Endothelial cell of umbilical vein (primary cell): ENCODE results near the gene ST6GALNAC3. TPM values are rescaled to one million over a fixed set of nuclear protein-coding genes. Genes with fewer than 3 reads are reported as not detected.

Experiments used
- BruUV-seq: library from RNA; stranded (reverse); fragments of 400-500 nt; replicated peaks from 2 replicates; lab custom pipeline; 2021; lab: Mats Ljungman, UMichigan
- CTCF ChIA-PET: fragments of 300-600, 350-600 bp; sonication (Branson Sonifier 250); formaldehyde crosslinking; loops from one replicate; lab custom pipeline; 2021; ENCODE audit warnings: antibody characterized with exemption, inconsistent platforms; lab: Charles Lee
- POLR2A ChIA-PET: fragments of 300-600, 350-600 bp; sonication (Branson Sonifier 250); formaldehyde crosslinking; loops from one replicate; lab custom pipeline; 2021; ENCODE audit warnings: antibody characterized with exemption, inconsistent platforms; lab: Charles Lee
- DNase-seq: peaks from one replicate; pipeline ENCODE4 v3.0.0-alpha.2; 2011; ENCODE audit warnings: low read depth, low spot score
- FAIRE-seq: peaks from 2 replicates; lab custom pipeline; 2011; peaks lifted over from hg19 to GRCh38; lab: Jason Lieb, UNC
- H2AFZ ChIP-seq: 2 replicates; pipeline ENCODE4 v1.6.0; 2012; ENCODE audit warnings: low read depth, low read length, control low read depth, inconsistent platforms
- H3K27ac ChIP-seq: 2 replicates; pipeline ENCODE4 v1.5.1; 2011; ENCODE audit warnings: low read depth, mild to moderate bottlenecking, control low read depth, low read length, moderate library complexity; ENCODE audit not compliant: insufficient read depth
- H3K27me3 ChIP-seq, 2 experiments: 2 replicates each; pipeline versions ENCODE4 v1.6.0 to v1.6.1; 2011; ENCODE audit warnings: low read length in 2 of 2, mixed read lengths in 1 of 2; ENCODE audit not compliant: control insufficient read depth in 2 of 2, insufficient read depth in 2 of 2
- H3K36me3 ChIP-seq, 2 experiments: 2 replicates in 1 of 2; 3 replicates in 1 of 2; pipeline ENCODE4 v1.5.1; 2011; ENCODE audit warnings: low read length in 2 of 2, mild to moderate bottlenecking in 1 of 2, moderate library complexity in 1 of 2; ENCODE audit not compliant: control insufficient read depth in 2 of 2, insufficient read depth in 2 of 2; ENCODE audit errors: extremely low read depth in 1 of 2
- H3K4me1 ChIP-seq: 3 replicates; pipeline ENCODE4 v1.5.1; 2011; ENCODE audit warnings: mild to moderate bottlenecking, low read length; ENCODE audit not compliant: control insufficient read depth, insufficient read depth; ENCODE audit errors: extremely low read depth
- H3K4me2 ChIP-seq: 2 replicates; pipeline ENCODE4 v1.6.1; 2011; ENCODE audit warnings: low read length, control low read depth, mixed read lengths; ENCODE audit not compliant: insufficient read depth
- H3K4me3 ChIP-seq, 3 experiments: fragments of 200-600 bp in 1 of 3; sonication (generic), shearing (Covaris generic) in 1 of 3; replicated peaks in 1 of 3; 2 replicates each; pipeline ENCODE4 v1.5.1; 2011 to 2016; ENCODE audit warnings: control low read depth in 3 of 3, low read length in 3 of 3, mild to moderate bottlenecking in 2 of 3, inconsistent platforms in 1 of 3, low read depth in 1 of 3, moderate library complexity in 1 of 3; ENCODE audit not compliant: insufficient read depth in 1 of 3
- H3K79me2 ChIP-seq: 2 replicates; pipeline ENCODE4 v1.6.0; 2012; ENCODE audit warnings: low read length, inconsistent platforms; ENCODE audit not compliant: control insufficient read depth, insufficient read depth
- H3K9ac ChIP-seq: replicated peaks from 2 replicates; pipeline ENCODE3; 2011; ENCODE audit warnings: low read length, control low read depth; ENCODE audit not compliant: insufficient read depth; ENCODE audit errors: extremely low read depth
- H3K9me1 ChIP-seq: replicated peaks from 3 replicates; pipeline ENCODE4 v1.6.0; 2011; ENCODE audit warnings: mild to moderate bottlenecking, low read length; ENCODE audit not compliant: control insufficient read depth, insufficient read depth; ENCODE audit errors: extremely low read depth
- H3K9me3 ChIP-seq: replicated peaks from 2 replicates; pipeline ENCODE4 v1.5.1; 2012; ENCODE audit warnings: low read length, inconsistent platforms; ENCODE audit not compliant: control insufficient read depth, insufficient read depth
- H4K20me1 ChIP-seq: replicated peaks from 2 replicates; pipeline ENCODE3; 2011; ENCODE audit warnings: mild to moderate bottlenecking, low read length; ENCODE audit not compliant: control insufficient read depth, insufficient read depth; ENCODE audit errors: extremely low read depth
- CTCF ChIP-seq, 2 donors: IDR thresholded peaks; 1 replicate in 1 of 2; 2 replicates in 1 of 2; pipeline ENCODE4 v1.5.1; 2011; ENCODE audit warnings: low read length in 2 of 2, mild to moderate bottlenecking in 2 of 2, moderate library complexity in 2 of 2, control low read depth in 1 of 2, inconsistent platforms in 1 of 2, low read depth in 1 of 2; ENCODE audit not compliant: insufficient read depth in 1 of 2; ENCODE audit errors: extremely low read depth in 1 of 2
- EZH2 ChIP-seq: IDR thresholded peaks from 2 replicates; pipeline ENCODE4 v1.6.1; 2012; ENCODE audit warnings: borderline replicate concordance, low read depth, mild to moderate bottlenecking, moderate library complexity, low read length, inconsistent platforms; ENCODE audit not compliant: severe bottlenecking
- FOS ChIP-seq: IDR thresholded peaks from 2 replicates; pipeline ENCODE4 v1.6.1; 2011; ENCODE audit warnings: mild to moderate bottlenecking, low read length, moderate library complexity, borderline replicate concordance; ENCODE audit not compliant: insufficient read depth
- GATA2 ChIP-seq: IDR thresholded peaks from 2 replicates; pipeline ENCODE4 v1.7.0; 2011; ENCODE audit warnings: low read depth, mild to moderate bottlenecking, moderate library complexity, mixed read lengths, low read length; ENCODE audit not compliant: insufficient read length, insufficient read depth
- JUN ChIP-seq: IDR thresholded peaks from 2 replicates; pipeline ENCODE4 v1.6.1; 2011; ENCODE audit warnings: borderline replicate concordance, low read depth; ENCODE audit not compliant: insufficient read length, insufficient read depth
- MAX ChIP-seq: IDR thresholded peaks from 2 replicates; pipeline ENCODE4 v1.6.1; 2011; ENCODE audit not compliant: insufficient read depth, insufficient read length
- MYC ChIP-seq: IDR thresholded peaks from one replicate; pipeline ENCODE4 v1.6.1; 2011; ENCODE audit warnings: mild to moderate bottlenecking, low read depth, low read length
- POLR2A ChIP-seq: IDR thresholded peaks from 2 replicates; pipeline ENCODE4 v1.6.1; 2012; ENCODE audit warnings: low read depth, mild to moderate bottlenecking, control low read depth, low read length
- POLR2AphosphoS5 ChIP-seq: IDR thresholded peaks from 2 replicates; pipeline ENCODE4 v1.6.1; 2012; ENCODE audit warnings: low read depth, mild to moderate bottlenecking, control low read depth, low read length, moderate library complexity; ENCODE audit not compliant: insufficient read depth
- dilution Hi-C: fragments of 300-500 bp; cut with MboI; formaldehyde crosslinking; loops from one replicate; pipeline ENCODE4 v1.15.0; 2019; ENCODE audit warnings: low sequenced_read_pairs; ENCODE audit not compliant: extremely low pct_ligation_motif_present
- intact Hi-C: fragments of 100-400 bp; cut with micrococcal nuclease; formaldehyde crosslinking; loops from one replicate; pipeline ENCODE4 v1.10.0; 2022
- polyA plus RNA-seq, 4 experiments: library from polyadenylated mRNA; depleted of rRNA in 3 of 4; stranded (reverse) in 3 of 4; unstranded in 1 of 4; fragments of >200 nt; gene quantifications; 2 replicates each; pipeline versions ENCODE4 v1.2.1 to v1.2.3, GENCODE V29; 2011 to 2012; ENCODE audit warnings: missing spikeins in 1 of 4
- total RNA-seq: library from RNA; stranded (reverse); gene quantifications from 2 replicates; pipeline ENCODE4 v1.2.3, GENCODE V29; 2021

ST6GALNAC3 gene
- total and polyA plus RNA-seq, 2 donors (not counting 3 experiments of a cell fraction or from before 2014, with no cell fraction given) = 7.6 to 48.3 TPM

GRCh38 chr1:76084685-76085084, 10.1 kb downstream of the ST6GALNAC3 start:
- H3K27ac ChIP-seq = no peak overlapping the region
- H3K4me2 ChIP-seq = no peak overlapping the region
- H3K4me1 ChIP-seq = peaks cover 3% of the 10 kb centered on the region
- H3K9ac ChIP-seq = no peak overlapping the region
- no peaks in the 10 kb centered on the region for H3K9me1 ChIP-seq
- TF ChIP-seq MAX = no peak
- TF ChIP-seq EZH2 = no peak
- TF ChIP-seq FOS = no peak
- no peak for TF ChIP-seq MYC
- TF ChIP-seq JUN = no peak
- TF ChIP-seq POLR2A = no peak
- TF ChIP-seq CTCF (IDR thresholded peaks at IDR 0.05; ENCODE audit: extremely low read depth in 1 of 2, insufficient read depth in 1 of 2, low read depth in 1 of 2, low read length in 2 of 2) = no peak
- no peak for TF ChIP-seq GATA2
- no peak for TF ChIP-seq POLR2AphosphoS5
- H2AFZ ChIP-seq = no peak overlapping the region
- CTCF ChIA-PET = no interaction called here
- intact Hi-C loops (no loop called here), dilution Hi-C loops (no loop called here)
- H4K20me1 ChIP-seq = no peaks in the 10 kb centered on the region
- DNase-seq = no peak
- FAIRE-seq = no peak
- no peaks in the 10 kb centered on the region for H3K36me3 ChIP-seq
- BruUV-seq = no TSS peak
- POLR2A ChIA-PET = no interaction called here
- peaks cover 59% of the 10 kb centered on the region for H3K79me2 ChIP-seq
- H3K9me3 ChIP-seq = no peaks in the 10 kb centered on the region
- no peak overlapping the region for H3K4me3 ChIP-seq
- no peaks in the 10 kb centered on the region for H3K27me3 ChIP-seq
